Cardiac ventricle fibroblast (primary cell): ENCODE results near the gene NAP1L3. TPM values are rescaled to one million over a fixed set of nuclear protein-coding genes. Genes with fewer than 3 reads are reported as not detected.

Experiments
- total RNA-seq: library from RNA; depleted of rRNA; stranded (reverse); fragments of >200 nt; gene quantifications from 2 replicates; pipeline ENCODE4 v1.2.3, GENCODE V29; 2015

Gene NAP1L3, protein sequence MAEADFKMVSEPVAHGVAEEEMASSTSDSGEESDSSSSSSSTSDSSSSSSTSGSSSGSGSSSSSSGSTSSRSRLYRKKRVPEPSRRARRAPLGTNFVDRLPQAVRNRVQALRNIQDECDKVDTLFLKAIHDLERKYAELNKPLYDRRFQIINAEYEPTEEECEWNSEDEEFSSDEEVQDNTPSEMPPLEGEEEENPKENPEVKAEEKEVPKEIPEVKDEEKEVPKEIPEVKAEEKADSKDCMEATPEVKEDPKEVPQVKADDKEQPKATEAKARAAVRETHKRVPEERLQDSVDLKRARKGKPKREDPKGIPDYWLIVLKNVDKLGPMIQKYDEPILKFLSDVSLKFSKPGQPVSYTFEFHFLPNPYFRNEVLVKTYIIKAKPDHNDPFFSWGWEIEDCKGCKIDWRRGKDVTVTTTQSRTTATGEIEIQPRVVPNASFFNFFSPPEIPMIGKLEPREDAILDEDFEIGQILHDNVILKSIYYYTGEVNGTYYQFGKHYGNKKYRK
- total RNA-seq: 3.7 and 4.7 TPM in 2 replicates

DNA sequence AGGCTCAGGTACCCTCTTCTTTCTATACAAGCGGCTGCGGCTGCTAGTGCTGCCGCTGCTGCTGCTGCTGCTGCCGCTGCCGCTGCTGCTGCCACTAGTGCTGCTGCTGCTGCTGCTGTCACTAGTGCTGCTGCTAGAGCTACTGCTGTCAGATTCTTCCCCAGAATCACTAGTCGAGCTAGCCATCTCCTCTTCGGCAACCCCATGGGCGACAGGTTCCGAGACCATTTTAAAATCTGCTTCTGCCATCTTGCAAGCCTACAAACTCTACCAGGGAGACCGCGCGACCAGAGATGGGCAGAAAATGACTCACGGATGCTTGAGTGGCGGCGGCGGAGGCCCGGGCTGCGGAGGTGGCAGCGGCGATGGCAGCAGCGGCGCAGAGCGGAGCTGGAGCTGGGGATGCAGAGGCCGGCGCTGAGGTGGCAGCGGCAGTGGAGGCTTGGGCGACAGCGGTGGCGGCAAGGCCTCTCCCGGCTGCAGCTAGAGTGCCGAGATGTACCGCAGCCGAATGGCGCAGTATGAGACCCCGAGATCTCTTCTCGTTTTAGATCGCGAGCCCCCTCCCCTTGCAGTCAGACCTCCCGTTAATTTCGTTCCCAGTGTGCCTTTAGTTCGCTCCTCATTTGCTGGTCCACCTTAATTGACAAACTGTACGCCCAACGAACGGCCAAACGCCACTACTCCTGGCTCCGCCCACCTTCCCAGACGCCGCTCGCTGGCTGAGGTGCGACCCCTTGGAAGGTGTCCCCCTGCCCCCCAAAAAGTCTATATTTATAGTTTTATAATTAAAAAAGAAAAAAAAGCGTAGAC lies at the start of gene NAP1L3:
Gene NAP1L3, minus strand, starts transcription at position 523 of the 813 bp plus-strand sequence. Its CDS starts 274 bp downstream, at position 249.

DNA sequence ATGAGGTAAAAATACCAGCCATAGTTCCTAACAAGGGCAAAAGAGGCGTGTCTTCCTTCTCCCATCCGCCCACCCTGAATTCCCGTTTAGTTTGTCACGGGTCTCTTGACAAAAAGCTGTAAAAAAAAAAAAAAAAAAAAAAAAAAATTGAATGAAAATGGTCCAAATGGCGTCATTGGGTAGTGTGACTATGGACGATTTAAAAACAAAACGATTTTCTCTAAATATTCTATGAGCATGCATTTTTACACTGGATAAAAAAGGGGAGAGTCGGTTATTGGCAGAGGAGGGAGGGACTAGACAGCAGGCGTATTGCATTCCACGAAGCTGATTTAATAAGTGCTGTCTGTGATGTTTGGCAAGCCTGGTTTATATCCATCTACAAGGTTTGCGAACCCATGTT lies 492 bp upstream of the NAP1L3 start, which contains the start of gene FAM133A:
Gene FAM133A, plus strand, starts transcription at position 338 of the 403 bp plus-strand sequence. CDS start 35,214 bp downstream, outside the sequence.

Other genes with a start within 250 kb of the NAP1L3 start
- 0.05 TPM in 1 of 2 replicates, not detected in the other for gene FAM133A, start 628 bp upstream of the NAP1L3 start, total RNA-seq